Fibroblast of pulmonary artery (primary cell): ENCODE results near the gene SLC5A9.

Experiments used
- DNase-seq: peaks from one replicate; pipeline ENCODE4 v3.0.0-alpha.2; 2010; ENCODE audit warnings: low read depth
- H3K4me3 ChIP-seq: replicated peaks from 2 replicates; pipeline ENCODE4 v1.5.1; 2011; ENCODE audit warnings: low read depth, mild to moderate bottlenecking, control low read depth, low read length, moderate library complexity
- CTCF ChIP-seq: IDR thresholded peaks from 2 replicates; pipeline ENCODE4 v1.5.1; 2011; ENCODE audit warnings: mild to moderate bottlenecking, control low read depth, low read length, inconsistent platforms; ENCODE audit errors: missing control alignments

SLC5A9 gene

DNA sequence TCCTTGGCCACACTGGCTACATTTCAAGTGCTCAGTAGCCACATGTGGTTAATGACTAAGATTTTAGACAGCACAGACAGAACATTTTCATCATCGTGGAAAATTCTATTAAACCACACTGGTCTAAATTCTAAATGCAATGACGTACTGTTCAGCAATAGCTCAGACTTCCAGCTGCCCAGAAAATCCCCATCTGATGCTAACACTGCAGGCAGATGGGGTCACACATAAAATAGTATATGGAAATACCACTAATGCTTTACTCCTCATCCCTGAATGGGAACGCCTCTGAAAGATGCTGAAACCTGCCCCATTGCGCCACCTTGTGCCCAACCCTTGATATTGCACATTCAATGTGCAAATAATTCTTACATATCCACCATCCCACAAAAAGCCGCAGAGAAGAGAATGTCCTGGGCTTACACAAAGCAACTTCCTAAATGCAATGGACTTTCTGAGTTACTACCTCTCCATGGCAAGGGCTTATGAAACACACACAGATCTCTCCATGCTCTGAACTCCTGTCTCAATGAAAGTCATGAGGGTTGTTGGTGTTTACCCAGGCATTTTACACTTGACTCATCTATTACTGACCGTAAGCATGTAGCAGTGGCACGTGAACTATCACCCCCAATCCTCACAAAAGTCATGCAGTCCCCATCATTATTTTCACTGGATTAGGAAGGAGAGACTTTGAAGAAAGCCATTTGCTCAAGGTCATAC lies 20.3 kb upstream of the SLC5A9 start:
- TF ChIP-seq CTCF, result peak; percentile 96
- no peak overlapping the region for H3K4me3 ChIP-seq
- DNase-seq, result peak; percentile 87

- DNase-seq, result peak; percentile 44
- H3K4me3 ChIP-seq, result no peak overlapping the region
- TF ChIP-seq CTCF, result peak; percentile 64
Measured at GRCh38 chr1:48203287-48203900, 19.1 kb upstream of the SLC5A9 start.

DNA sequence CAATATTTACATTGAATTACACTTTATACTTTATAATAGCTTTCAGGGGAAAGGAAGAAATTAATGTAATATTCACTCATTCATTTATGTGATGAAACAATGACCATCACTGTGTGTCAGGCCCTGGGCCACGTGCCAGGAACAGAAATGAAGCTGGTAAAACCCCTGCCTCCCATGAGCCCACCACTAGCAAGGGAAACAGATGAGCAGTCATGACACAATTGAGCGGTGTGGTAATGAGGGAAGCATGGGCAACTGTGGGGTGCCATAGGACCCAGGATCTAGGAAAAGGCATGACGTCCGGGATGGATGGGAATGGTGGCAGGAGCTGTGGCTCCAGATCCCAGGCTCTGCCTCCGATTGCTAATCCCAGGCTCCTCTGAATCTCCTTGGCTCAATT lies 17.0 kb upstream of the SLC5A9 start:
- no peak for TF ChIP-seq CTCF
- no peak overlapping the region for H3K4me3 ChIP-seq
- DNase-seq, result no peak

DNA sequence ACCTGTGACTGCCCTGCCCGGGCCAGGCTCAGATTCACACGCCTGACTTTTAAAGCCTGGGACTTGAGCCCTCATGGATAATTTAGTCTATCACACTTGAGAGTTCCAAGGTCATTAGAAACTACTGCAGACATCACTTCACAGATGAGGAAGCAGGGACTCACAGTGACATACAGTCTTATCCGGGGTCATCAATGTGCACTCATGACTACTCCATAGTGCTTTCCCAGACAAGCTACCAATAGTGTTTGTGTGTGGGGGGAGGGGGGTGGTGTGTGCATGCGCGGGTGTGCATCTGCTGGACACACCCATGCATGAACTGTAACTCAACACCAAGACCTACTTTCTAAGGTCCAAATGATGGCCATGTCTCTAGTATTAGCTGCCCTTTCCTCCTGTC lies 16.1 kb upstream of the SLC5A9 start:
- no peak for DNase-seq
- no peak for TF ChIP-seq CTCF
- H3K4me3 ChIP-seq, result no peak overlapping the region

DNA sequence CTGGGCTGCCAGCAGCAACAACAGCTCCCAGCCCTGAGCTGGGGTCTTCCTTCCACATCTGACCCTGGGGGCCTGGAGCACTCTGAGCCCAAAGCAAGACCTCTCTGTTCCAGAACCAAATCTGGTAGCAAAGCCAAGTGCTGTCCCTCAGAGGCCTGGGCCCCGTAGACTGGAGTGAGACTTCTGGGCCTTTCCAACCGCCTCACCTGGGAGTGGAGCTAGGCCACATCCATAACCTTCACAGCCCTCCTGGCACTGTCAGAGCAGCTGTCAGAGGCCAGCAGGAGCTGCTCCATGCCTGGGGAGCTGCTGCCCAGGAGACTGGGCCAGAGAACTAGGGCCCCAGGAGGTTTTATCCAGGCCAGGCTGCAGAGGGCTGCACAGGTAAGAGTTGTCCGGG lies 15.4 kb upstream of the SLC5A9 start:
- DNase-seq, result no peak
- no peak for TF ChIP-seq CTCF
- no peak overlapping the region for H3K4me3 ChIP-seq

GRCh38 chr1:48207536-48208075 lies 14.9 kb upstream of the SLC5A9 start:
- no peak for TF ChIP-seq CTCF
- no peak for DNase-seq
- no peak overlapping the region for H3K4me3 ChIP-seq
